ENCODE results near the gene SP1. TPM values are rescaled to one million over a fixed set of nuclear protein-coding genes. Genes with fewer than 3 reads are reported as not detected.
"Not testable (repeated sequence)": the region's sequence is repeated elsewhere in the genome, so short reads cannot be mapped to it uniquely, and the experiment has no call there.

SP1 gene
- total RNA-seq, 1 donor from 2014 or later = 23.7 TPM

DNA sequence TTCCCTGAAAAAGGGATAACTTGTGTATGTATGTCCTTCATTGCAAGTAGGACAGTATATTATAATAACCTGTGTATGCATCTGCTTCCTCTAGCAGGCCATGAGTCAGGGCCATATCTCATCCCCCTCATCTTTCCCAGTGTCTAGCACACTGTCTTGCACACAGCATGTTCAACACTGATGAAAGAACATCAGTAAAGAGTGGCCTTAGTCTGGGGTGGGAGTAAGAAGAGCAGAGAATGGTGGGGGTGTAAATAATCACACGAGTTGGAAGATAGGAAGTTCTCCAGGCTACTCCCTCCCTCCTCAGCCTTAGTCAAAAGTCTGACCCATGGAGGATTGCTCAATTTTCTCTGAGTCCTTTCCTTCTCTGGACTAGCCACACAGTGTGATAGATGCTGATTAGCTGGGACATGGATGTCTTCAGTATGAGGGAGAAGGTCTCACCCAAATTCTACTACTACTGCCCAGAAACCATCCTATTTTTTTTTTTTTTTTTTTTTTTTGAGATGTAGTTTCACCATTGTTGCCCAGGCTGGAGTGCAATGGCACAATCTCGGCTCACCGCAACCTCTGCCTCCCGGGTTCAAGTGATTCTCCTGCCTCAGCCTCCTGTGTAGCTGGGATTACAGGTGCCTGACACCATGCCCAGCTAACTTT is 14.6 kb upstream of the SP1 start:
- no peak overlapping the region for H3K4me3 ChIP-seq (ENCODE audit: low read depth, low read length)
- FAIRE-seq = no peak
- H3K36me3 ChIP-seq (ENCODE audit: control insufficient read depth, insufficient read depth, low read length) = no peaks in the 10 kb centered on the region
- peak; percentile 61 for DNase-seq (ENCODE audit: low read depth)
- H3K27me3 ChIP-seq (ENCODE audit: control insufficient read depth, insufficient read depth, low read length) = no peaks in the 10 kb centered on the region
- TF ChIP-seq, protein P1, sequence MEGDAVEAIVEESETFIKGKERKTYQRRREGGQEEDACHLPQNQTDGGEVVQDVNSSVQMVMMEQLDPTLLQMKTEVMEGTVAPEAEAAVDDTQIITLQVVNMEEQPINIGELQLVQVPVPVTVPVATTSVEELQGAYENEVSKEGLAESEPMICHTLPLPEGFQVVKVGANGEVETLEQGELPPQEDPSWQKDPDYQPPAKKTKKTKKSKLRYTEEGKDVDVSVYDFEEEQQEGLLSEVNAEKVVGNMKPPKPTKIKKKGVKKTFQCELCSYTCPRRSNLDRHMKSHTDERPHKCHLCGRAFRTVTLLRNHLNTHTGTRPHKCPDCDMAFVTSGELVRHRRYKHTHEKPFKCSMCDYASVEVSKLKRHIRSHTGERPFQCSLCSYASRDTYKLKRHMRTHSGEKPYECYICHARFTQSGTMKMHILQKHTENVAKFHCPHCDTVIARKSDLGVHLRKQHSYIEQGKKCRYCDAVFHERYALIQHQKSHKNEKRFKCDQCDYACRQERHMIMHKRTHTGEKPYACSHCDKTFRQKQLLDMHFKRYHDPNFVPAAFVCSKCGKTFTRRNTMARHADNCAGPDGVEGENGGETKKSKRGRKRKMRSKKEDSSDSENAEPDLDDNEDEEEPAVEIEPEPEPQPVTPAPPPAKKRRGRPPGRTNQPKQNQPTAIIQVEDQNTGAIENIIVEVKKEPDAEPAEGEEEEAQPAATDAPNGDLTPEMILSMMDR (IDR thresholded peaks at IDR 0.05; ENCODE audit: insufficient read depth, low read length, severe bottlenecking) = no peak

DNA sequence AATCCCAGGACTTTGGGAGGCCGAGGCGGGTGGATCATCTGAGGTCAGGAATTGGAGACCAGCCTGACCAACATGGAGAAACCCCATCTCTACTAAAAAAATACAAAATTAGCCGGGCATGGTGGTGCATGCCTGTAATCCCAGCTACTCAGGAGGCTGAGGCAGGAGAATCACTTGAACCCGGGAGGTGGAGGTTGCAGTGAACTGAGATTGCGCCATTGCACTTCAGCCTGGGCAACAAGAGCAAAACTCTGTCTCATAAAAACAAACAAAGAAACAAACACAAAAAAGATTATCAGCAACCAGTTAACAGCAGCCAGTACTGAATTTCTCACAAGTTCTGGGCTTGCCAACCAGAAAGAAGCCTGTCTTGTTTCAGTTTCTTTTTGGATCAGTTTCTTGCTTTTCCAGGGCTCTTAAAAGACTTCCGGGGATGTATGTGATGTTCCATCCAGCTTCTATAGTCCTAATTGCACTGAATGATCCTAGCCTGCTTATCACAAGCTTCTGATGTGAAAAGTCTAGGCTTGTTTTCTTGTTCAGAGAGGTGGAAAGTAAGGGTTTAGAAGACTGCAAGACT is 6.3 kb upstream of the SP1 start:
- not testable (repeated sequence) for H3K4me3 ChIP-seq (ENCODE audit: low read depth, low read length); H3K27me3 ChIP-seq (ENCODE audit: control insufficient read depth, insufficient read depth, low read length); H3K36me3 ChIP-seq (ENCODE audit: control insufficient read depth, insufficient read depth, low read length); FAIRE-seq
- peak; percentile 38 for DNase-seq (ENCODE audit: low read depth)

DNA sequence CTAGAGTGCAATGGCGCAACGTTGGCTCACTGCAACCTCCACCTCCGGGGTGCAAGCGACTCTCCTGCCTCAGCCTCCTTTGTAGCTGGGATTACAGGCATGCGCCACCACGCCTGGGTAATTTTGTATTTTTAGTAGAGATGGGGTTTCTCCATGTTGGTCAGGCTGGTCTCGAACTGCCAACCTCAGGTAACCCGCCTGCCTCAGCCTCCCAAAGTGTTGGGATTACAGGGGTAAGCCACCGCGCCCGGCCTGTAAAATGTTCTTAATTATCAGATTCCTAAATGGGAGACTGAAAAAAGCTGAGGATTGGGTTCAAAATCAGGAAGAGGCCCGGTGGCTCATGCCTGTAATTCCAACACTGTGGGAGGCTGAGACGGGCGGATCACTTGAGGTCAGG is 5.7 kb upstream of the SP1 start:
- H3K4me3 ChIP-seq (ENCODE audit: low read depth, low read length); H3K36me3 ChIP-seq (ENCODE audit: control insufficient read depth, insufficient read depth, low read length); FAIRE-seq; DNase-seq (ENCODE audit: low read depth); H3K27me3 ChIP-seq (ENCODE audit: control insufficient read depth, insufficient read depth, low read length): not testable (repeated sequence)

DNA sequence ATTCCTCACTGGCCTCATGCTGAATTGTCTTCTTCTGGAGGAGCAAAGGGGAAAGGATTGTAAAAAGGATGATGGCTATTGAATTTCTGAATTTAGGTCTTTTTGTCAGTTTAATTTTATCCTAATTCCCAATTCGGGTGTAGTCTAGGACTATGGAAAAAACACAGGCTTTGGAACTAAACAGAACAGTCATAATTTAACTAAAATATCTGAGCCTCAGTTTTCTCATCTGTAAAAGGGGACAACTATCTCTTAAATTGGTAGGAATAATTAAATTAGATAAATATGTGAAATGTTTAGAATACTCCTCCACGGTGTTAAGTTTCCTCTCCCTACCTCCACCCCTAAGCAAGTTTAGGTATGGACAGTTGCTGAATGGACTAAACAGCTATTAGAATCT is 3.2 kb upstream of the SP1 start:
- FAIRE-seq = no peak
- DNase-seq (ENCODE audit: low read depth) = no peak
- Histone ChIP-seq H3K36me3 (ENCODE audit: control insufficient read depth, insufficient read depth, low read length) (no peaks in the 10 kb centered on the region), H3K4me3 (ENCODE audit: low read depth, low read length) (no peak overlapping the region), H3K27me3 (ENCODE audit: control insufficient read depth, insufficient read depth, low read length) (no peaks in the 10 kb centered on the region)
- TF ChIP-seq, protein P1 (IDR thresholded peaks at IDR 0.05; ENCODE audit: insufficient read depth, low read length, severe bottlenecking) = no peak

DNA sequence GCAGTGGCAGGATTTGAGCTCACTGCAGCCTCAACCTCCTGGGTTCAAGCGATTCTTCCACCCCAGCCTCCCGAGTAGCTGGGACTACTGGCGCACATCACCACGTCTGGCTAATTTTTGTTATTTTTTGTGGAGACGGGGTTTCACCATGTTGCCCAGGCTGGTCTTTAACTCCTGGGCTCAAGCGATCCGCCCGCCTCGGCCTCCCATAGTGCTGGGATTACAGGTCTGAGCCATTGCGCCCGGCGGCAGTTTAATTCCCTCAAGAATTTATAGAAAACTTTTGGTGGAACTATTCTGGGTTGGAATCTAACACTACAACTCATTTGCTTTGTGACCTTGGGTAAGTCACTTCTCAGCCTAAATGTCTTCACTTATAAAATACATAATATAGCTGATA is 1.8 kb upstream of the SP1 start:
- Histone ChIP-seq H3K36me3 (ENCODE audit: control insufficient read depth, insufficient read depth, low read length) (peaks cover 7% of the 10 kb centered on the region), H3K4me3 (ENCODE audit: low read depth, low read length) (no peak overlapping the region), H3K27me3 (ENCODE audit: control insufficient read depth, insufficient read depth, low read length) (no peaks in the 10 kb centered on the region)
- TF ChIP-seq, protein P1 (IDR thresholded peaks at IDR 0.05; ENCODE audit: insufficient read depth, low read length, severe bottlenecking) = no peak
- FAIRE-seq (no peak), DNase-seq (ENCODE audit: low read depth) (no peak)

DNA sequence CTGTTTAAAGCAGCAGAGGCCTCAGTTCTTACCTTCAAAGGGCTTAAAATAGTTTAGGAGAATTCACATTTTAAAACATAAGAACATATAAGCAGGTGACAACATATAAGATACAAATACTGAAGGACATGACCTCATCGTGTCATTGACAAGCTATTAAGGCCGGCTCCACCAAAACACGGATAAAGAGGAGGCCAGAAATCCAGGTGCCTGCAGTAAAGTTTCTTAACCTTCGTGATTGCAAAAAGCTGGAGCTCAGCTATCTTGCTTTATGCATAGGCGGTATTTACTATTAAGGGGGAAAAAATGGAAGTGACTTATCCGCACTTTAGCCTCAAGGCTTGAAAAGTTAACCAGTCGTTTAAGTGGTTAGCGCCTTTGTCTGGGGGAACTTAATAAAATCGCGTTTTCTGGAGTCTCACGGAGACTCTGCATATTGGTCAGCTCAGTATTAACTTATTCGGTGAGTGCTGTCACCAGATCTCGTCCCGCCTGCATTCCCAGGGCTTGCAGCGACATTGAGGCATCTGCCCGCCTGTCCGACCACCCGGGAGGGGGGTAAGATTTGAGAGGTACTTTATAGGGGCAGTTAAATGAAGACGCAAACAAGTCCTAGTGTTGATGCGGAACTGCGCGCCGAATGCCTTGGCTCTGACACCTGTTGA is 1.1 kb upstream of the SP1 start:
- Histone ChIP-seq H3K4me3 (ENCODE audit: low read depth, low read length) (peak overlapping the region; percentile 40), H3K27me3 (ENCODE audit: control insufficient read depth, insufficient read depth, low read length) (no peaks in the 10 kb centered on the region), H3K36me3 (ENCODE audit: control insufficient read depth, insufficient read depth, low read length) (peaks cover 9% of the 10 kb centered on the region)
- FAIRE-seq = no peak
- TF ChIP-seq, protein P1 (IDR thresholded peaks at IDR 0.05; ENCODE audit: insufficient read depth, low read length, severe bottlenecking) = no peak
- no peak for DNase-seq (ENCODE audit: low read depth)
